GM12892 (cell line): ENCODE results near the gene EGR4.

ENCODE experiments used
- POLR2A ChIP-seq: IDR thresholded peaks from 2 replicates; pipeline ENCODE4 v1.6.1; 2011; ENCODE audit warnings: low read depth, low read length, control low read depth
- POLR2AphosphoS5 ChIP-seq: IDR thresholded peaks from 2 replicates; pipeline ENCODE4 v1.6.1; 2011; ENCODE audit warnings: low read depth, low read length, control low read depth

GRCh38 chr2:73268830-73269685, 24.3 kb downstream of the EGR4 start:
- TF ChIP-seq POLR2AphosphoS5 (no peak), POLR2A (no peak)
